HepG2 (cell line): ENCODE measurements around the gene GADD45B. TPM values are rescaled to one million over a fixed set of nuclear protein-coding genes. Genes with fewer than 3 reads are reported as not detected.

Experiments used
- ATF4 ChIP-seq, 2 experiments: fragments of 450-650 bp in 1 of 2; sonication (generic) in 1 of 2; formaldehyde crosslinking; IDR thresholded peaks; 2 replicates each; pipeline versions ENCODE4 v1.5.0 to v1.8.0; 2020 to 2022; ENCODE audit warnings: mild to moderate bottlenecking in 1 of 2, missing genetic modification reagents in 1 of 2
- CHD2 ChIP-seq: IDR thresholded peaks from 2 replicates; pipeline ENCODE4 v1.6.1; 2011; ENCODE audit warnings: low read depth, low read length, improper control_type of control experiment
- GABPA ChIP-seq, 2 experiments: IDR thresholded peaks; 2 replicates each; pipeline ENCODE4 v1.6.1; 2011 to 2016; ENCODE audit warnings: low read depth in 2 of 2, low read length in 1 of 2, missing biosample characterization in 1 of 2, missing genetic modification characterization in 1 of 2
- HMG20B ChIP-seq: conservative IDR thresholded peaks from 2 replicates; pipeline ENCODE4 v1.6.1; 2016; ENCODE audit warnings: missing genetic modification reagents, missing compliant biosample characterization
- HMGXB4 ChIP-seq, 2 experiments: sonication (generic) in 1 of 2; formaldehyde crosslinking in 1 of 2; IDR thresholded peaks; 2 replicates each; pipeline versions ENCODE4 v1.4.0 to v1.6.1; 2018 to 2020; ENCODE audit warnings: missing genetic modification reagents in 2 of 2, borderline replicate concordance in 1 of 2, low read depth in 1 of 2, mild to moderate bottlenecking in 1 of 2, missing biosample characterization in 1 of 2
- IRF9 ChIP-seq: sonication (generic); formaldehyde crosslinking; IDR thresholded peaks from 2 replicates; pipeline ENCODE4 v1.8.0; 2022; ENCODE audit warnings: missing genetic modification reagents, mild to moderate bottlenecking, borderline replicate concordance
- MAF1 ChIP-seq: sonication (generic); formaldehyde crosslinking; IDR thresholded peaks from 2 replicates; pipeline ENCODE4 v1.5.0; 2020; ENCODE audit warnings: missing genetic modification reagents, borderline replicate concordance
- MXD3 ChIP-seq: IDR thresholded peaks from 2 replicates; pipeline ENCODE4 v1.6.1; 2016; ENCODE audit warnings: mild to moderate bottlenecking, missing biosample characterization, missing genetic modification reagents
- NR2F6 ChIP-seq, 2 experiments: IDR thresholded peaks; 2 replicates each; pipeline ENCODE4 v1.6.1; 2016; ENCODE audit warnings: antibody characterized with exemption in 1 of 2, mild to moderate bottlenecking in 1 of 2
- REPIN1 ChIP-seq: sonication (generic); formaldehyde crosslinking; IDR thresholded peaks from 2 replicates; pipeline ENCODE4 v1.8.0; 2022; ENCODE audit warnings: missing genetic modification reagents, low read depth, mild to moderate bottlenecking, borderline replicate concordance
- SIN3B ChIP-seq: fragments of 150-350 bp; IDR thresholded peaks from 2 replicates; pipeline ENCODE4 v1.6.1; 2014; ENCODE audit warnings: low read length
- SIX1 ChIP-seq: sonication (generic); formaldehyde crosslinking; IDR thresholded peaks from 2 replicates; pipeline ENCODE4 v1.4.0; 2020; ENCODE audit warnings: missing genetic modification reagents, borderline replicate concordance
- SOX6 ChIP-seq, 2 experiments: fragments of 450-650 bp in 1 of 2; sonication (generic) in 1 of 2; formaldehyde crosslinking in 1 of 2; IDR thresholded peaks; 2 replicates each; pipeline versions ENCODE4 v1.4.0 to v1.6.1; 2017 to 2020; ENCODE audit warnings: antibody characterized with exemption in 1 of 2, mild to moderate bottlenecking in 1 of 2, missing genetic modification reagents in 1 of 2
- SP5 ChIP-seq: IDR thresholded peaks from 2 replicates; pipeline ENCODE4 v1.6.1; 2016; ENCODE audit warnings: low read depth, borderline replicate concordance
- STAT5B ChIP-seq: sonication (generic); formaldehyde crosslinking; IDR thresholded peaks from 2 replicates; pipeline ENCODE4 v1.4.0; 2020; ENCODE audit warnings: missing genetic modification reagents
- SUZ12 ChIP-seq: fragments of 150-350 bp; IDR thresholded peaks from 2 replicates; pipeline ENCODE4 v1.6.1; 2014; ENCODE audit warnings: low read depth, low read length
- ZFP90 ChIP-seq: sonication (generic); formaldehyde crosslinking; IDR thresholded peaks from 2 replicates; pipeline ENCODE4 v1.8.0; 2022; ENCODE audit warnings: missing genetic modification reagents, mild to moderate bottlenecking, inconsistent platforms, borderline replicate concordance
- ZNF552 ChIP-seq: sonication (generic); formaldehyde crosslinking; IDR thresholded peaks from 2 replicates; pipeline ENCODE4 v1.9.0; 2022; ENCODE audit warnings: missing genetic modification reagents, mild to moderate bottlenecking, borderline replicate concordance
- ZNF746 ChIP-seq: sonication (generic); formaldehyde crosslinking; IDR thresholded peaks from 2 replicates; pipeline ENCODE4 v1.8.0; 2022; ENCODE audit warnings: mild to moderate bottlenecking, missing genetic modification reagents
- ZNF800 ChIP-seq: sonication (generic); formaldehyde crosslinking; IDR thresholded peaks from 2 replicates; pipeline ENCODE4 v1.4.0; 2020; ENCODE audit warnings: missing genetic modification reagents
- ZNF878 ChIP-seq: sonication (generic); formaldehyde crosslinking; IDR thresholded peaks from 2 replicates; pipeline ENCODE4 v1.8.1; 2023; ENCODE audit warnings: mild to moderate bottlenecking, missing genetic modification reagents, moderate library complexity
- polyA plus RNA-seq, 8 experiments: library from polyadenylated mRNA; depleted of rRNA in 3 of 8; stranded (reverse) in 7 of 8; unstranded in 1 of 8; fragments of >200 nt; fragmentation: Illumina TruSeq in 4 of 8; extraction: Trizol in 4 of 8; gene quantifications; 2 replicates each; pipeline versions ENCODE4 v1.2.1 to v1.2.3, GENCODE V29; 2011 to 2016; ENCODE audit warnings: low read depth in 4 of 8, missing spikeins in 1 of 8, mixed read lengths in 1 of 8; ENCODE audit not compliant: insufficient read depth in 1 of 8
- total RNA-seq, 5 experiments: library from RNA; depleted of rRNA; stranded (reverse); fragments of >200 nt; fragmentation: Illumina TruSeq; extraction: Trizol; gene quantifications; 2 replicates each; pipeline ENCODE4 v1.2.3, GENCODE V29; 2016; ENCODE audit warnings: low read depth in 1 of 5

GADD45B gene
- total and polyA plus RNA-seq, 2 of the 13 experiments (the other 11 are each of a cell fraction or from before 2014, with no cell fraction given), result 4.6 to 34.1 TPM

GRCh38 chr19:2475702-2476450, at the start of gene GADD45B (continued):
- TF ChIP-seq ATF4 (CRISPR knock-in tag; IDR thresholded peaks at IDR 0.05) (peak in 1 of 2 experiments; percentile 44; a peak in 1 of 4 replicates), ZNF800 (peak; percentile 74), ZNF746 (CRISPR knock-in tag) (peak; percentile 71), HMGXB4 (CRISPR knock-in tag; IDR thresholded peaks at IDR 0.05; ENCODE audit: borderline replicate concordance in 1 of 2, low read depth in 1 of 2) (peak; percentile 19 to 86; a peak in 2 of 4 replicates), GABPA (IDR thresholded peaks at IDR 0.05; ENCODE audit: low read depth, low read length) (no peak), GABPA (CRISPR knock-in tag; IDR thresholded peaks at IDR 0.05; ENCODE audit: low read depth) (peak; percentile 30), SUZ12 (no peak), SIX1 (peak; percentile 43; the same call in 1 of the 2 replicates), ZNF878 (CRISPR knock-in tag) (peak; percentile 78), SOX6 (IDR thresholded peaks at IDR 0.05) (no peak), SOX6 (CRISPR knock-in tag; IDR thresholded peaks at IDR 0.05) (peak; percentile 69), SIN3B (peak; percentile 73), ZFP90 (CRISPR knock-in tag) (peak; percentile 23; the same call in 1 of the 2 replicates), HMG20B (CRISPR knock-in tag) (no peak), STAT5B (0 out of 2 replicates have a peak, but pooled peaks have one; percentile 57), REPIN1 (CRISPR knock-in tag) (0 out of 2 replicates have a peak, but pooled peaks have one; percentile 27), MXD3 (CRISPR knock-in tag) (peak; percentile 63; the same call in 1 of the 2 replicates), NR2F6 (IDR thresholded peaks at IDR 0.05) (no peak), NR2F6 (CRISPR knock-in tag; IDR thresholded peaks at IDR 0.05) (no peak), ZNF552 (0 out of 2 replicates have a peak, but pooled peaks have one; percentile 10), MAF1 (CRISPR knock-in tag) (peak; percentile 39; the same call in 1 of the 2 replicates), IRF9 (CRISPR knock-in tag) (no peak), CHD2 (0 out of 2 replicates have a peak, but pooled peaks have one; percentile 26), SP5 (CRISPR knock-in tag) (peak; percentile 36; the same call in 1 of the 2 replicates)
